ENCODE results near the gene CSMD2.

DNA sequence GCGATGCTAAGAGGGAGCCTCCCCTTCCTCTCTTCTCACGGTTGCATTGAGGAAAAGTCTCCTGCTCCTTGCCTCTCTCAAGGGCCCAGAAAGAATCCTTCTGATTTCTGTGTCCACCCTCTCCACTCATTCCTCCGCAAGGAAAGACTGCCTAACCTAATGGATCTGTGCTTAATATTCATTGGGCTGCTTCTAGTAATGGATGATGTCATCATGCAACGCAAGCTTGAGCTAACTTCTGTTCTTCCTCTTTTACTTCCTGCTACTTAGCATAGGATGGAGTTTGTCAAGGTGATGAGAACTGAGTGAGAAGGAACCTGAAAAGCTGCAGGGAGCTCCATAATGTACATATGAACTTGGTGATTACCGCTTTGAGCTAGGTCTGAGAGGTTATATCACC, 336.4 kb downstream of the CSMD2 start:
- TF ChIP-seq, protein P1, sequence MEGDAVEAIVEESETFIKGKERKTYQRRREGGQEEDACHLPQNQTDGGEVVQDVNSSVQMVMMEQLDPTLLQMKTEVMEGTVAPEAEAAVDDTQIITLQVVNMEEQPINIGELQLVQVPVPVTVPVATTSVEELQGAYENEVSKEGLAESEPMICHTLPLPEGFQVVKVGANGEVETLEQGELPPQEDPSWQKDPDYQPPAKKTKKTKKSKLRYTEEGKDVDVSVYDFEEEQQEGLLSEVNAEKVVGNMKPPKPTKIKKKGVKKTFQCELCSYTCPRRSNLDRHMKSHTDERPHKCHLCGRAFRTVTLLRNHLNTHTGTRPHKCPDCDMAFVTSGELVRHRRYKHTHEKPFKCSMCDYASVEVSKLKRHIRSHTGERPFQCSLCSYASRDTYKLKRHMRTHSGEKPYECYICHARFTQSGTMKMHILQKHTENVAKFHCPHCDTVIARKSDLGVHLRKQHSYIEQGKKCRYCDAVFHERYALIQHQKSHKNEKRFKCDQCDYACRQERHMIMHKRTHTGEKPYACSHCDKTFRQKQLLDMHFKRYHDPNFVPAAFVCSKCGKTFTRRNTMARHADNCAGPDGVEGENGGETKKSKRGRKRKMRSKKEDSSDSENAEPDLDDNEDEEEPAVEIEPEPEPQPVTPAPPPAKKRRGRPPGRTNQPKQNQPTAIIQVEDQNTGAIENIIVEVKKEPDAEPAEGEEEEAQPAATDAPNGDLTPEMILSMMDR (IDR thresholded peaks at IDR 0.05; ENCODE audit: borderline replicate concordance, extremely low read depth, low read length, poor library complexity, severe bottlenecking): no peak
- no peak for TF ChIP-seq EZH2 (IDR thresholded peaks at IDR 0.05; ENCODE audit: borderline replicate concordance, low read depth, low read length, severe bottlenecking)
